Activated naive CD4-positive, alpha-beta T cell treated with anti-CD3 and anti-CD28 coated beads, Interleukin-2, amount 50 U/mL, for 24 hours (primary cell): Measurements from ENCODE around the gene BCAS3.
"Not testable (repeated sequence)": the region's sequence is repeated elsewhere in the genome, so short reads cannot be mapped to it uniquely, and the experiment has no call there.

Experiments used
- H3K27ac Mint-ChIP-seq: one replicate; pipeline ENCODE4 v1.8.0; 2021; ENCODE audit warnings: mild to moderate bottlenecking, mixed read lengths
- H3K27me3 Mint-ChIP-seq: one replicate; pipeline ENCODE4 v1.8.0; 2021; ENCODE audit warnings: mixed read lengths
- H3K36me3 Mint-ChIP-seq: one replicate; pipeline ENCODE4 v1.8.0; 2021; ENCODE audit warnings: mixed read lengths
- H3K4me1 Mint-ChIP-seq: one replicate; pipeline ENCODE4 v1.8.0; 2021; ENCODE audit warnings: mixed read lengths
- H3K4me3 Mint-ChIP-seq: one replicate; pipeline ENCODE4 v1.8.0; 2021; ENCODE audit warnings: mild to moderate bottlenecking, mixed read lengths
- H3K9me3 Mint-ChIP-seq: one replicate; pipeline ENCODE4 v1.8.0; 2021; ENCODE audit warnings: mixed read lengths

Gene BCAS3

GRCh38 chr17:60748204-60748603 is 70.6 kb downstream of the BCAS3 start:
- peaks cover 6% of the 10 kb centered on the region for H3K4me1 Mint-ChIP-seq
- H3K27ac Mint-ChIP-seq = no peak overlapping the region
- no peak overlapping the region for H3K4me3 Mint-ChIP-seq
- peaks cover 14% of the 10 kb centered on the region for H3K36me3 Mint-ChIP-seq
- no peaks in the 10 kb centered on the region for H3K27me3 Mint-ChIP-seq
- no peaks in the 10 kb centered on the region for H3K9me3 Mint-ChIP-seq

GRCh38 chr17:60749050-60749449 is 71.4 kb downstream of the BCAS3 start:
- H3K4me3 Mint-ChIP-seq = no peak overlapping the region
- H3K36me3 Mint-ChIP-seq = peaks cover 14% of the 10 kb centered on the region
- H3K4me1 Mint-ChIP-seq = peaks cover 6% of the 10 kb centered on the region
- no peaks in the 10 kb centered on the region for H3K27me3 Mint-ChIP-seq
- H3K9me3 Mint-ChIP-seq = no peaks in the 10 kb centered on the region
- no peak overlapping the region for H3K27ac Mint-ChIP-seq

- Mint-ChIP-seq H3K27me3 (no peaks in the 10 kb centered on the region), H3K27ac (no peak overlapping the region), H3K36me3 (peaks cover 15% of the 10 kb centered on the region), H3K4me3 (no peak overlapping the region), H3K4me1 (peaks cover 6% of the 10 kb centered on the region), H3K9me3 (no peaks in the 10 kb centered on the region)
These were observed 72.1 kb downstream of the BCAS3 start for GRCh38 chr17:60749708-60750107.

GRCh38 chr17:60750640-60751039 is 73.0 kb downstream of the BCAS3 start:
- peaks cover 15% of the 10 kb centered on the region for H3K36me3 Mint-ChIP-seq
- no peak overlapping the region for H3K27ac Mint-ChIP-seq
- no peaks in the 10 kb centered on the region for H3K27me3 Mint-ChIP-seq
- H3K9me3 Mint-ChIP-seq = no peaks in the 10 kb centered on the region
- peaks cover 6% of the 10 kb centered on the region for H3K4me1 Mint-ChIP-seq
- H3K4me3 Mint-ChIP-seq = no peak overlapping the region

GRCh38 chr17:60751884-60752283 is 74.2 kb downstream of the BCAS3 start:
- H3K9me3 Mint-ChIP-seq = no peaks in the 10 kb centered on the region
- H3K36me3 Mint-ChIP-seq = peaks cover 18% of the 10 kb centered on the region
- no peak overlapping the region for H3K27ac Mint-ChIP-seq
- H3K4me3 Mint-ChIP-seq = no peak overlapping the region
- H3K4me1 Mint-ChIP-seq = peaks cover 6% of the 10 kb centered on the region
- H3K27me3 Mint-ChIP-seq = no peaks in the 10 kb centered on the region

GRCh38 chr17:60752873-60753577 is 75.4 kb downstream of the BCAS3 start:
- no peak overlapping the region for H3K27ac Mint-ChIP-seq
- no peaks in the 10 kb centered on the region for H3K9me3 Mint-ChIP-seq
- no peaks in the 10 kb centered on the region for H3K4me1 Mint-ChIP-seq
- H3K27me3 Mint-ChIP-seq = no peaks in the 10 kb centered on the region
- H3K36me3 Mint-ChIP-seq = peaks cover 15% of the 10 kb centered on the region
- H3K4me3 Mint-ChIP-seq = no peak overlapping the region

GRCh38 chr17:60754057-60754604 is 76.5 kb downstream of the BCAS3 start:
- H3K4me1 Mint-ChIP-seq = no peaks in the 10 kb centered on the region
- peaks cover 14% of the 10 kb centered on the region for H3K36me3 Mint-ChIP-seq
- H3K27me3 Mint-ChIP-seq = no peaks in the 10 kb centered on the region
- H3K9me3 Mint-ChIP-seq = no peaks in the 10 kb centered on the region
- H3K4me3 Mint-ChIP-seq = no peak overlapping the region
- H3K27ac Mint-ChIP-seq = no peak overlapping the region

- peaks cover 25% of the 10 kb centered on the region for H3K36me3 Mint-ChIP-seq
- H3K27ac Mint-ChIP-seq, H3K4me1 Mint-ChIP-seq, H3K9me3 Mint-ChIP-seq, H3K4me3 Mint-ChIP-seq, H3K27me3 Mint-ChIP-seq: not testable (repeated sequence)
These were observed 79.1 kb downstream of the BCAS3 start for GRCh38 chr17:60756798-60757197.

GRCh38 chr17:60757437-60757836 is 79.8 kb downstream of the BCAS3 start:
- no peaks in the 10 kb centered on the region for H3K9me3 Mint-ChIP-seq
- H3K4me3 Mint-ChIP-seq = no peak overlapping the region
- peaks cover 27% of the 10 kb centered on the region for H3K36me3 Mint-ChIP-seq
- H3K27ac Mint-ChIP-seq = no peak overlapping the region
- no peaks in the 10 kb centered on the region for H3K27me3 Mint-ChIP-seq
- H3K4me1 Mint-ChIP-seq = no peaks in the 10 kb centered on the region

GRCh38 chr17:60759756-60760155 is 82.1 kb downstream of the BCAS3 start:
- no peak overlapping the region for H3K4me3 Mint-ChIP-seq
- no peak overlapping the region for H3K27ac Mint-ChIP-seq
- H3K4me1 Mint-ChIP-seq = peaks cover 6% of the 10 kb centered on the region
- no peaks in the 10 kb centered on the region for H3K27me3 Mint-ChIP-seq
- peaks cover 37% of the 10 kb centered on the region for H3K36me3 Mint-ChIP-seq
- H3K9me3 Mint-ChIP-seq = no peaks in the 10 kb centered on the region

GRCh38 chr17:60761301-60761700 is 83.7 kb downstream of the BCAS3 start:
- not testable (repeated sequence) for H3K27ac Mint-ChIP-seq, H3K27me3 Mint-ChIP-seq, H3K4me3 Mint-ChIP-seq, H3K9me3 Mint-ChIP-seq
- Mint-ChIP-seq H3K36me3 (peaks cover 39% of the 10 kb centered on the region), H3K4me1 (peaks cover 12% of the 10 kb centered on the region)

- Mint-ChIP-seq H3K4me1 (peaks cover 18% of the 10 kb centered on the region), H3K27ac (no peak overlapping the region)
These were observed 89.1 kb downstream of the BCAS3 start for GRCh38 chr17:60766778-60767190.

GRCh38 chr17:60767744-60768308 is 90.2 kb downstream of the BCAS3 start:
- peaks cover 19% of the 10 kb centered on the region for H3K36me3 Mint-ChIP-seq
- no peaks in the 10 kb centered on the region for H3K27me3 Mint-ChIP-seq
- no peaks in the 10 kb centered on the region for H3K9me3 Mint-ChIP-seq
- peaks cover 18% of the 10 kb centered on the region for H3K4me1 Mint-ChIP-seq
- no peak overlapping the region for H3K27ac Mint-ChIP-seq
- no peak overlapping the region for H3K4me3 Mint-ChIP-seq

More at GRCh38 chr17:60766778-60767190, 89.1 kb downstream of the BCAS3 start:
- Mint-ChIP-seq H3K9me3 (no peaks in the 10 kb centered on the region), H3K4me3 (no peak overlapping the region), H3K27me3 (no peaks in the 10 kb centered on the region), H3K36me3 (peaks cover 23% of the 10 kb centered on the region)

GRCh38 chr17:60769327-60769726 is 91.7 kb downstream of the BCAS3 start:
- H3K4me1 Mint-ChIP-seq = peaks cover 15% of the 10 kb centered on the region
- peaks cover 11% of the 10 kb centered on the region for H3K36me3 Mint-ChIP-seq
- H3K27me3 Mint-ChIP-seq = no peaks in the 10 kb centered on the region
- no peaks in the 10 kb centered on the region for H3K9me3 Mint-ChIP-seq
- no peak overlapping the region for H3K4me3 Mint-ChIP-seq
- H3K27ac Mint-ChIP-seq = no peak overlapping the region

GRCh38 chr17:60770946-60771422 is 93.3 kb downstream of the BCAS3 start:
- H3K27ac Mint-ChIP-seq = no peak overlapping the region
- H3K4me3 Mint-ChIP-seq = no peak overlapping the region
- H3K36me3 Mint-ChIP-seq = peaks cover 6% of the 10 kb centered on the region
- H3K4me1 Mint-ChIP-seq = peaks cover 12% of the 10 kb centered on the region
- no peaks in the 10 kb centered on the region for H3K27me3 Mint-ChIP-seq
- H3K9me3 Mint-ChIP-seq = no peaks in the 10 kb centered on the region

GRCh38 chr17:60771621-60772020 is 94.0 kb downstream of the BCAS3 start:
- H3K4me3 Mint-ChIP-seq, H3K36me3 Mint-ChIP-seq, H3K4me1 Mint-ChIP-seq, H3K27me3 Mint-ChIP-seq, H3K27ac Mint-ChIP-seq, H3K9me3 Mint-ChIP-seq: not testable (repeated sequence)
